Peyer's patch (tissue), 4 donors: ENCODE measurements around the gene COMMD2.
A peak's percentile ranks its signal among the peaks of the same experiment; 100 is the strongest.

ENCODE experiments used
- CTCF ChIP-seq, 6 experiments: fragments of 450-650 bp in 4 of 6; fragments of 200-600 bp in 2 of 6; sonication (generic) in 1 of 6; IDR thresholded peaks; one replicate each; pipeline ENCODE4 v1.5.1; 2017 to 2019; ENCODE audit warnings: antibody characterized with exemption in 6 of 6, mild to moderate bottlenecking in 3 of 6, moderate library complexity in 1 of 6
- POLR2A ChIP-seq, 2 donors: fragments of 450-650 bp; IDR thresholded peaks; one replicate each; pipeline ENCODE4 v1.5.1; 2017; ENCODE audit warnings: antibody characterized with exemption in 2 of 2, mild to moderate bottlenecking in 2 of 2, moderate library complexity in 2 of 2

GRCh38 chr3:149752051-149752787 lies at the start of gene COMMD2:
- TF ChIP-seq POLR2A (IDR thresholded peaks at IDR 0.05) (peak; percentile 46 to 57), CTCF (IDR thresholded peaks at IDR 0.05) (peak in 5 of 6 experiments; percentile 11 to 57 (median 43))
